Measurements from ENCODE around the gene STMN3. TPM values are rescaled to one million over a fixed set of nuclear protein-coding genes. Genes with fewer than 3 reads are reported as not detected.

STMN3 gene
- total RNA-seq, 1 experiment from 2014 or later = 27.9 TPM

- TF ChIP-seq, protein P1, sequence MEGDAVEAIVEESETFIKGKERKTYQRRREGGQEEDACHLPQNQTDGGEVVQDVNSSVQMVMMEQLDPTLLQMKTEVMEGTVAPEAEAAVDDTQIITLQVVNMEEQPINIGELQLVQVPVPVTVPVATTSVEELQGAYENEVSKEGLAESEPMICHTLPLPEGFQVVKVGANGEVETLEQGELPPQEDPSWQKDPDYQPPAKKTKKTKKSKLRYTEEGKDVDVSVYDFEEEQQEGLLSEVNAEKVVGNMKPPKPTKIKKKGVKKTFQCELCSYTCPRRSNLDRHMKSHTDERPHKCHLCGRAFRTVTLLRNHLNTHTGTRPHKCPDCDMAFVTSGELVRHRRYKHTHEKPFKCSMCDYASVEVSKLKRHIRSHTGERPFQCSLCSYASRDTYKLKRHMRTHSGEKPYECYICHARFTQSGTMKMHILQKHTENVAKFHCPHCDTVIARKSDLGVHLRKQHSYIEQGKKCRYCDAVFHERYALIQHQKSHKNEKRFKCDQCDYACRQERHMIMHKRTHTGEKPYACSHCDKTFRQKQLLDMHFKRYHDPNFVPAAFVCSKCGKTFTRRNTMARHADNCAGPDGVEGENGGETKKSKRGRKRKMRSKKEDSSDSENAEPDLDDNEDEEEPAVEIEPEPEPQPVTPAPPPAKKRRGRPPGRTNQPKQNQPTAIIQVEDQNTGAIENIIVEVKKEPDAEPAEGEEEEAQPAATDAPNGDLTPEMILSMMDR (IDR thresholded peaks at IDR 0.05; ENCODE audit: insufficient read depth in 1 of 2, low read depth in 1 of 2, low read length in 1 of 2, severe bottlenecking in 1 of 2, unreplicated experiment in 1 of 2) = no peak
- intact Hi-C loops (cut with micrococcal nuclease; ENCODE audit: unreplicated experiment) = no loop called here
- Histone ChIP-seq H3K27me3 (replicated peaks; ENCODE audit: control insufficient read depth, insufficient read depth, low read length) (no peaks in the 10 kb centered on the region), H3K4me3 (ENCODE audit: low read depth, low read length) (no peak overlapping the region), H3K36me3 (ENCODE audit: control insufficient read depth, insufficient read depth, low read length) (peaks cover 10% of the 10 kb centered on the region), H3K9me3 (peaks cover 7% of the 10 kb centered on the region), H3K4me1 (peaks cover 2% of the 10 kb centered on the region)
- no TSS peak for BruUV-seq (replicated peaks)
- Mint-ChIP-seq H3K36me3 (ENCODE audit: insufficient read depth, unreplicated experiment) (peaks cover 42% of the 10 kb centered on the region), H3K9me3 (ENCODE audit: unreplicated experiment) (peaks cover 9% of the 10 kb centered on the region), H3K4me3 (ENCODE audit: unreplicated experiment) (no peak overlapping the region), H3K27ac (ENCODE audit: unreplicated experiment) (no peak overlapping the region), H3K4me1 (ENCODE audit: low read depth, unreplicated experiment) (peaks cover 4% of the 10 kb centered on the region), H3K27me3 (ENCODE audit: insufficient read depth, unreplicated experiment) (no peaks in the 10 kb centered on the region)
- ChIA-PET CTCF (no interaction called here), POLR2A (no interaction called here)
- no peak for DNase-seq
Measured at GRCh38 chr20:63619505-63619904, 33.7 kb downstream of the STMN3 start.

- no peak overlapping the region for H3K4me3 Mint-ChIP-seq (ENCODE audit: unreplicated experiment)
- BruUV-seq (replicated peaks) = no TSS peak
- Histone ChIP-seq H3K9me3 (peaks cover 7% of the 10 kb centered on the region), H3K27me3 (replicated peaks; ENCODE audit: control insufficient read depth, insufficient read depth, low read length) (no peaks in the 10 kb centered on the region), H3K36me3 (ENCODE audit: control insufficient read depth, insufficient read depth, low read length) (peaks cover 10% of the 10 kb centered on the region), H3K4me1 (no peaks in the 10 kb centered on the region), H3K4me3 (ENCODE audit: low read depth, low read length) (no peak overlapping the region)
- no peaks in the 10 kb centered on the region for H3K4me1 Mint-ChIP-seq (ENCODE audit: low read depth, unreplicated experiment)
- ChIA-PET CTCF (no interaction called here), POLR2A (no interaction called here)
- H3K27ac Mint-ChIP-seq (ENCODE audit: unreplicated experiment) = no peak overlapping the region
- DNase-seq = no peak
- TF ChIP-seq, protein P1 (IDR thresholded peaks at IDR 0.05; ENCODE audit: insufficient read depth in 1 of 2, low read depth in 1 of 2, low read length in 1 of 2, severe bottlenecking in 1 of 2, unreplicated experiment in 1 of 2) = no peak
- H3K36me3 Mint-ChIP-seq (ENCODE audit: insufficient read depth, unreplicated experiment) = peaks cover 43% of the 10 kb centered on the region
- peaks cover 13% of the 10 kb centered on the region for H3K9me3 Mint-ChIP-seq (ENCODE audit: unreplicated experiment)
- H3K27me3 Mint-ChIP-seq (ENCODE audit: insufficient read depth, unreplicated experiment) = no peaks in the 10 kb centered on the region
- intact Hi-C loops (cut with micrococcal nuclease; ENCODE audit: unreplicated experiment) = no loop called here
Measured at GRCh38 chr20:63619086-63619485, 34.1 kb downstream of the STMN3 start.

DNA sequence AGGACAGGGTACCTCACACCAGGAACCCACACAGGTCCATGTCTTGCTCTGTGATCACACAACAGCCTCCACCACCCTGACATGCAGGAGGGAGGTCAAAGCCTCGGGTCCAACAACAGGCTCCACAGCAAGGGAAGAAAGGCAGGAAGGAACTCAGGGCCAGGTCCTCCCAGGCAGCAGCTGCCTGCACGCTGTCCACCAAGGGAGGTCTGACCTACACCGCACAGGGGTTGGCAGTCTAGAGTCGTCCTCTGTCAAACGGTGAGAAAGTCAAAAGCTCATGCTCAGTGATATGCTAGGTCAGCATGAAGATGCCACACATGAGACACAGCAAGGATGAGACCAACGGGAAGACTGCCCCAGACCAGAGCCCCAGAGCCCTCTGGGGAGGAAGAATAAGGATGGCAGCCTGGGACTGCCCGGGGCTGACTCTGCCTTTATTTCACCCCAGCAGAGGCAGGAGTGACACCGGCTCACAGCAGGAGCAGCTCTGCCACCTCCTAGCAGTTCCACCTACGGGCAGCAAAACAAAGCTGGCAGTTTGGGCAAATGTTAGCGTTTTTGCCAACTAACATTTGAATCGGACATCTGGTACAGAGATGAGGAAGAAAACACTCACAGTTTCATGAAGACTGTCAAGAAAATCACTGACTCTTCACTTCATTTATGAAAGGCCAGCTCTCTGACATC, 34.8 kb downstream of the STMN3 start:
- POLR2A ChIA-PET = interaction anchor here (0.6 kb wide), 1 partner anchor 24 kb away, joined by 8 read pairs; no protein-coding TSS in a partner anchor

More for the DNA sequence above, 34.8 kb downstream of the STMN3 start:
- Histone ChIP-seq H3K4me1 (no peaks in the 10 kb centered on the region), H3K4me3 (ENCODE audit: low read depth, low read length) (no peak overlapping the region), H3K27me3 (replicated peaks; ENCODE audit: control insufficient read depth, insufficient read depth, low read length) (no peaks in the 10 kb centered on the region), H3K36me3 (ENCODE audit: control insufficient read depth, insufficient read depth, low read length) (peaks cover 10% of the 10 kb centered on the region), H3K9me3 (peaks cover 7% of the 10 kb centered on the region)
- BruUV-seq (replicated peaks) = no TSS peak
- no peak overlapping the region for H3K27ac Mint-ChIP-seq (ENCODE audit: unreplicated experiment)
- TF ChIP-seq, protein P1 (IDR thresholded peaks at IDR 0.05; ENCODE audit: insufficient read depth in 1 of 2, low read depth in 1 of 2, low read length in 1 of 2, severe bottlenecking in 1 of 2, unreplicated experiment in 1 of 2) = no peak
- H3K27me3 Mint-ChIP-seq (ENCODE audit: insufficient read depth, unreplicated experiment) = no peaks in the 10 kb centered on the region
- CTCF ChIA-PET = interaction anchor here (0.5 kb wide), 1 partner anchor 839 kb away, joined by 3 read pairs; no protein-coding TSS in a partner anchor
- peaks cover 44% of the 10 kb centered on the region for H3K36me3 Mint-ChIP-seq (ENCODE audit: insufficient read depth, unreplicated experiment)
- H3K4me1 Mint-ChIP-seq (ENCODE audit: low read depth, unreplicated experiment) = no peaks in the 10 kb centered on the region
- H3K9me3 Mint-ChIP-seq (ENCODE audit: unreplicated experiment) = peaks cover 14% of the 10 kb centered on the region
- no peak for DNase-seq
- H3K4me3 Mint-ChIP-seq (ENCODE audit: unreplicated experiment) = no peak overlapping the region
- intact Hi-C loops (cut with micrococcal nuclease; ENCODE audit: unreplicated experiment) = no loop called here

All from Caco-2 (cell line).